ENCODE results near the gene DUSP10.

- TF ChIP-seq CTCF (IDR thresholded peaks at IDR 0.05) (no peak), EZH2 (IDR thresholded peaks at IDR 0.05) (no peak), EZH2phosphoT487 (IDR thresholded peaks at IDR 0.05) (no peak)
Measured at GRCh38 chr1:221712198-221712684, 29.6 kb downstream of the DUSP10 start.

All from neural progenitor cell (in vitro differentiated cells).